Bronchial epithelial cell (primary cell): ENCODE results near the gene PRXL2A. TPM values are rescaled to one million over a fixed set of nuclear protein-coding genes. Genes with fewer than 3 reads are reported as not detected.

Experiments
- DNase-seq: peaks from one replicate; pipeline ENCODE4 v3.0.0-alpha.2; 2010; ENCODE audit warnings: low read depth
- FAIRE-seq: peaks from 2 replicates; lab custom pipeline; 2011; peaks lifted over from hg19 to GRCh38; lab: Jason Lieb, UNC
- H3K27me3 ChIP-seq: 2 replicates; pipeline ENCODE4 v1.5.1; 2011; ENCODE audit warnings: low read length; ENCODE audit not compliant: control insufficient read depth, insufficient read depth
- H3K36me3 ChIP-seq: 2 replicates; pipeline ENCODE4 v1.5.1; 2011; ENCODE audit warnings: low read length; ENCODE audit not compliant: control insufficient read depth, insufficient read depth
- H3K4me3 ChIP-seq: 2 replicates; pipeline ENCODE4 v1.5.1; 2011; ENCODE audit warnings: mild to moderate bottlenecking, low read depth, low read length, control low read depth
- CTCF ChIP-seq: IDR thresholded peaks from 2 replicates; pipeline ENCODE4 v1.5.1; 2011; ENCODE audit warnings: mild to moderate bottlenecking, moderate library complexity, low read length, control low read depth, inconsistent platforms; ENCODE audit not compliant: insufficient read depth, severe bottlenecking
- total RNA-seq: library from RNA; depleted of rRNA; stranded (reverse); fragments of >200 nt; gene quantifications from 2 replicates; pipeline ENCODE4 v1.2.1, GENCODE V29; 2014

PRXL2A gene
- total RNA-seq, 1 donor from 2014 or later = 50.3 TPM

GRCh38 chr10:80411681-80412220 is 3.4 kb downstream of the PRXL2A start:
- Histone ChIP-seq H3K4me3 (no peak overlapping the region), H3K36me3 (no peaks in the 10 kb centered on the region), H3K27me3 (no peaks in the 10 kb centered on the region)
- DNase-seq (peak; percentile 89), FAIRE-seq (no peak)
- no peak for TF ChIP-seq CTCF

- Histone ChIP-seq H3K36me3 (no peaks in the 10 kb centered on the region), H3K27me3 (no peaks in the 10 kb centered on the region), H3K4me3 (no peak overlapping the region)
- FAIRE-seq (no peak), DNase-seq (no peak)
- TF ChIP-seq CTCF = no peak
Measured at GRCh38 chr10:80412486-80412885, 4.1 kb downstream of the PRXL2A start.

- TF ChIP-seq CTCF = no peak
- DNase-seq (peak; percentile 94), FAIRE-seq (peak; percentile 85)
- H3K27me3 ChIP-seq = no peaks in the 10 kb centered on the region
- H3K36me3 ChIP-seq = no peaks in the 10 kb centered on the region
- H3K4me3 ChIP-seq = peak overlapping the region; percentile 13
Measured at GRCh38 chr10:80413271-80413996, 5.1 kb downstream of the PRXL2A start.

- TF ChIP-seq CTCF = no peak
- FAIRE-seq (no peak), DNase-seq (no peak)
- H3K4me3 ChIP-seq = peak overlapping the region; percentile 13
- H3K36me3 ChIP-seq = no peaks in the 10 kb centered on the region
- H3K27me3 ChIP-seq = no peaks in the 10 kb centered on the region
Measured at GRCh38 chr10:80414142-80414895, 6.0 kb downstream of the PRXL2A start.

- no peak for TF ChIP-seq CTCF
- H3K36me3 ChIP-seq = no peaks in the 10 kb centered on the region
- H3K27me3 ChIP-seq = no peaks in the 10 kb centered on the region
- DNase-seq = no peak
- FAIRE-seq = no peak
- no peak overlapping the region for H3K4me3 ChIP-seq
Measured at GRCh38 chr10:80415734-80416478, 7.6 kb downstream of the PRXL2A start.
